Spinal cord (tissue), 10 donors: ENCODE measurements around the gene FCHSD2. TPM values are rescaled to one million over a fixed set of nuclear protein-coding genes. Genes with fewer than 3 reads are reported as not detected.

Experiments
- DNase-seq, 6 donors: peaks; one replicate each; pipeline versions ENCODE4 v3.0.0 to v3.0.0-alpha.2; 2013 to 2015; ENCODE audit warnings: low spot score in 6 of 6, low read depth in 4 of 6
- H3K27ac ChIP-seq: one replicate; pipeline ENCODE4 v1.5.1; 2013; ENCODE audit warnings: low read depth, low read length, control low read depth
- H3K27me3 ChIP-seq: one replicate; pipeline ENCODE4 v1.6.1; 2013; ENCODE audit warnings: low read length; ENCODE audit not compliant: control insufficient read depth, insufficient read depth
- H3K36me3 ChIP-seq: one replicate; pipeline ENCODE4 v1.6.1; 2013; ENCODE audit warnings: low read length; ENCODE audit not compliant: control insufficient read depth, insufficient read depth
- H3K4me1 ChIP-seq: one replicate; pipeline ENCODE4 v1.6.1; 2013; ENCODE audit warnings: low read length; ENCODE audit not compliant: control insufficient read depth, insufficient read depth
- H3K4me3 ChIP-seq: one replicate; pipeline ENCODE4 v1.5.1; 2013; ENCODE audit warnings: low read depth, low read length, control low read depth
- H3K9me3 ChIP-seq: one replicate; pipeline ENCODE4 v1.6.1; 2013; ENCODE audit warnings: low read length; ENCODE audit not compliant: control insufficient read depth, insufficient read depth
- WGBS: methylation state at CpG from one replicate; pipeline ENCODE4 v1.1.5; 2013; ENCODE audit warnings: missing lambda C conversion rate; ENCODE audit not compliant: insufficient coverage; 5-methylcytosine and 5-hydroxymethylcytosine counted together
- polyA plus RNA-seq, 2 donors: library from polyadenylated mRNA; unstranded; fragments of 120-200 nt; gene quantifications; one replicate each; pipeline ENCODE4 v1.2.1, GENCODE V29; 2013; ENCODE audit not compliant: insufficient read length in 2 of 2
- total RNA-seq, 2 donors: library from RNA; depleted of rRNA in 1 of 2; stranded (reverse); fragments of 120-200 nt in 1 of 2; fragments of >200 nt in 1 of 2; gene quantifications; one replicate each; pipeline versions ENCODE4 v1.2.3 to v1.2.4, GENCODE V29; 2013 to 2014
- donor health status: healthy.

FCHSD2 gene
- total and polyA plus RNA-seq, 4 donors: 43.4 to 82.0 (median 58.8) TPM

GRCh38 chr11:72953637-72954036 lies 188.5 kb downstream of the FCHSD2 start:
- no peaks in the 10 kb centered on the region for H3K9me3 ChIP-seq
- H3K36me3 ChIP-seq: no peaks in the 10 kb centered on the region
- DNase-seq: no peak
- WGBS: 92% methylated on average over 2 of the region's 2 CpGs
- H3K4me1 ChIP-seq: no peaks in the 10 kb centered on the region
- H3K27me3 ChIP-seq: no peaks in the 10 kb centered on the region
- no peak overlapping the region for H3K27ac ChIP-seq
- no peak overlapping the region for H3K4me3 ChIP-seq

DNA sequence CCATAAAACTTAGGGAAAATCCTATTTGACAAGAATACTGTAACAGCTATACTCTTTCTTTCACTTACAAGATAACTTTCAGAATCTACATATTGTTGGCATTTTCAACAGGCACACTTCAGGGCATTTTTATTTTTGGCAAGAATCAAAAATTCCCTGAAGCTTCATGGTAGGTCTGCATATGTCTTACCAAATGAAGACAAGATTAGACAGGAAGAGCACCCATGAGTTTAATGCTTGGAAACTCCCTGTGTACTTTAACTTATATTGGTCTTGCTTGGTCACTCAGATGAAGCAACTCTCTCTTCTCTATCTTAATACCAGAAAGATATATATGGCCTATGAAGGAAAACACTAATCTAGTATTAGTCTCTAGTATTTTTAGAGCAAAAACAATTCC lies 190.2 kb downstream of the FCHSD2 start:
- no peak for DNase-seq
- no peak overlapping the region for H3K4me3 ChIP-seq
- H3K27ac ChIP-seq: no peak overlapping the region
- H3K4me1 ChIP-seq: no peaks in the 10 kb centered on the region
- no peaks in the 10 kb centered on the region for H3K27me3 ChIP-seq
- no peaks in the 10 kb centered on the region for H3K9me3 ChIP-seq
- H3K36me3 ChIP-seq: no peaks in the 10 kb centered on the region

DNA sequence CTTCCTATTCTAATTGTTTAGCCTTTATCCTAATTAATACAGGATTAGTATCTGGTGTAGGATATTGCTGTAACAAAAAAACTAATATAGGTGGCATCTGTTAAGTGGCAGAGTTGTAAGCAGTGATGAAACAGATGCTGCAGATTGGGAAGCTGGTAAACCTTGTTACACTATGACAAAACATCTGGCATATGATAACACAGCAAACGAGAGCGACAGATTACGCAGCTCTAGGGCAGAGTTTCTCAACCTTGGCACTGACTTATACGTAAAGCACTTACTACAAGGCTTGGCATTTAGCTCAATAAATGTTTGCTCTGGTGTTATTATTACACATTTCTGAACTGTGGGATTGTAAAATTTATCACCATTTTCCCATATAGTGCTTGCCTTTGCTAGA lies 190.9 kb downstream of the FCHSD2 start:
- Histone ChIP-seq H3K27ac (no peak overlapping the region), H3K36me3 (no peaks in the 10 kb centered on the region), H3K4me1 (no peaks in the 10 kb centered on the region), H3K27me3 (no peaks in the 10 kb centered on the region), H3K4me3 (no peak overlapping the region), H3K9me3 (no peaks in the 10 kb centered on the region)
- WGBS: no CpG with 5 or more reads among the region's 4 CpGs
- DNase-seq: peak in 1 of 6 donors; percentile 60

GRCh38 chr11:72950685-72951084 lies 191.4 kb downstream of the FCHSD2 start:
- Histone ChIP-seq H3K36me3 (no peaks in the 10 kb centered on the region), H3K4me3 (no peak overlapping the region), H3K27me3 (no peaks in the 10 kb centered on the region), H3K4me1 (no peaks in the 10 kb centered on the region), H3K9me3 (no peaks in the 10 kb centered on the region), H3K27ac (no peak overlapping the region)
- 90% methylated on average over 2 of the region's 3 CpGs for WGBS
- DNase-seq: no peak

- no peaks in the 10 kb centered on the region for H3K4me1 ChIP-seq
- H3K27me3 ChIP-seq: no peaks in the 10 kb centered on the region
- H3K36me3 ChIP-seq: no peaks in the 10 kb centered on the region
- no peak for DNase-seq
- no CpG with 5 or more reads among the region's 1 CpG for WGBS
- H3K4me3 ChIP-seq: no peak overlapping the region
- no peak overlapping the region for H3K27ac ChIP-seq
- H3K9me3 ChIP-seq: no peaks in the 10 kb centered on the region
These were observed 194.9 kb downstream of the FCHSD2 start for GRCh38 chr11:72947229-72947628.

- Histone ChIP-seq H3K4me3 (no peak overlapping the region), H3K27ac (no peak overlapping the region), H3K4me1 (peaks cover 7% of the 10 kb centered on the region), H3K36me3 (no peaks in the 10 kb centered on the region), H3K9me3 (no peaks in the 10 kb centered on the region), H3K27me3 (no peaks in the 10 kb centered on the region)
- no CpG with 5 or more reads among the region's 1 CpG for WGBS
- no peak for DNase-seq
These were observed 198.5 kb downstream of the FCHSD2 start for GRCh38 chr11:72943664-72944063.

- no peak overlapping the region for H3K27ac ChIP-seq
- no peak for DNase-seq
- WGBS: 73% methylated on average over 7 of the region's 9 CpGs
- H3K9me3 ChIP-seq: no peaks in the 10 kb centered on the region
- peaks cover 7% of the 10 kb centered on the region for H3K4me1 ChIP-seq
- no peaks in the 10 kb centered on the region for H3K27me3 ChIP-seq
- no peaks in the 10 kb centered on the region for H3K36me3 ChIP-seq
- no peak overlapping the region for H3K4me3 ChIP-seq
These were observed 201.7 kb downstream of the FCHSD2 start for GRCh38 chr11:72940417-72940816.

- Histone ChIP-seq H3K9me3 (no peaks in the 10 kb centered on the region), H3K4me3 (no peak overlapping the region), H3K27ac (no peak overlapping the region), H3K36me3 (no peaks in the 10 kb centered on the region), H3K4me1 (peaks cover 7% of the 10 kb centered on the region), H3K27me3 (no peaks in the 10 kb centered on the region)
- no CpG with 5 or more reads among the region's 2 CpGs for WGBS
- DNase-seq: peak in 1 of 6 donors; percentile 4
These were observed 203.1 kb downstream of the FCHSD2 start for GRCh38 chr11:72939031-72939430.

DNA sequence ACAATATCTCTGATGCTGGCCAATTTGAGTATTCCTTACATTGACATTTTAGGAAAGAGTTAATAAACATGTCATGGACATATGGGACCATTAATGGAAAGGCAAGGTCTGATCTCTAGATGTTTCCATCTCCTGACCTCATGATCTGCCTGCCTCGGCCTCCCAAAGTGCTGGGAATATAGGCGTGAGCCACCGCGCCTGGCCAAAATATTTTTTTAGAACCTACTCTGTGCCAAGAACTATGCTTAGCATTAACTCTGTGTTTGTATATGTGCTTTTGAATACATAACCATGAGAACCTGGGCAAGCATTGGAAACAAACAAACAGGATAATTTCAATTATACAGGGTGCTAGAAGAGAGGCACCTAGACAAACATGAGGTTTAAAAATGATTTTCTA lies 204.7 kb downstream of the FCHSD2 start:
- no CpG with 5 or more reads among the region's 4 CpGs for WGBS
- Histone ChIP-seq H3K27me3 (no peaks in the 10 kb centered on the region), H3K4me1 (peaks cover 7% of the 10 kb centered on the region), H3K36me3 (no peaks in the 10 kb centered on the region), H3K4me3 (no peak overlapping the region), H3K9me3 (no peaks in the 10 kb centered on the region), H3K27ac (no peak overlapping the region)
- DNase-seq: no peak

GRCh38 chr11:72935700-72936099 lies 206.4 kb downstream of the FCHSD2 start:
- Histone ChIP-seq H3K4me3 (no peak overlapping the region), H3K9me3 (no peaks in the 10 kb centered on the region), H3K4me1 (peaks cover 7% of the 10 kb centered on the region), H3K27me3 (no peaks in the 10 kb centered on the region), H3K36me3 (no peaks in the 10 kb centered on the region), H3K27ac (no peak overlapping the region)
- no peak for DNase-seq
